ENCODE results near the gene AIF1.

Gene AIF1

GRCh38 chr6:31614684-31615578 lies at the start of gene AIF1:
Gene AIF1 (plus strand): TSS chr6:31615234. CDS start chr6:31615330, 96 bp downstream.
- Mint-ChIP-seq H3K9me3 (no peaks in the 10 kb centered on the region), H3K4me3 (peak within 1 kb of the TSS; percentile 81), H3K36me3 (ENCODE audit: low read depth) (peaks cover 9% of the 10 kb centered on the region), H3K27me3 (ENCODE audit: low read depth) (no peaks in the 10 kb centered on the region), H3K27ac (peak within 1 kb of the TSS; percentile 90), H3K4me1 (ENCODE audit: low read depth) (peaks cover 33% of the 10 kb centered on the region)
- DNase-seq (ENCODE audit: low spot score): no peak

- H3K27me3 Mint-ChIP-seq (ENCODE audit: low read depth): peaks cover 36% of the 10 kb centered on the region
Measured at GRCh38 chr6:31567531-31568370, 47.3 kb upstream of the AIF1 start.

GRCh38 chr6:31568537-31568961 lies 46.5 kb upstream of the AIF1 start:
- peaks cover 7% of the 10 kb centered on the region for H3K36me3 Mint-ChIP-seq (ENCODE audit: low read depth)
- H3K4me3 Mint-ChIP-seq: peak overlapping the region; percentile 68
- peaks cover 37% of the 10 kb centered on the region for H3K27me3 Mint-ChIP-seq (ENCODE audit: low read depth)
- H3K27ac Mint-ChIP-seq: peak overlapping the region; percentile 73
- H3K9me3 Mint-ChIP-seq: no peaks in the 10 kb centered on the region
- H3K4me1 Mint-ChIP-seq (ENCODE audit: low read depth): peaks cover 60% of the 10 kb centered on the region
- DNase-seq (ENCODE audit: low spot score): peak; percentile 88

More at GRCh38 chr6:31567531-31568370, 47.3 kb upstream of the AIF1 start:
- H3K36me3 Mint-ChIP-seq (ENCODE audit: low read depth): peaks cover 10% of the 10 kb centered on the region
- peaks cover 56% of the 10 kb centered on the region for H3K4me1 Mint-ChIP-seq (ENCODE audit: low read depth)
- no peaks in the 10 kb centered on the region for H3K9me3 Mint-ChIP-seq
- no peak for DNase-seq (ENCODE audit: low spot score)
- H3K4me3 Mint-ChIP-seq: peak overlapping the region; percentile 68
- H3K27ac Mint-ChIP-seq: peak overlapping the region; percentile 73

- peaks cover 71% of the 10 kb centered on the region for H3K4me1 Mint-ChIP-seq (ENCODE audit: low read depth)
- H3K27ac Mint-ChIP-seq: no peak overlapping the region
- peaks cover 30% of the 10 kb centered on the region for H3K27me3 Mint-ChIP-seq (ENCODE audit: low read depth)
- no peak overlapping the region for H3K4me3 Mint-ChIP-seq
- no peak for DNase-seq (ENCODE audit: low spot score)
- peaks cover 2% of the 10 kb centered on the region for H3K36me3 Mint-ChIP-seq (ENCODE audit: low read depth)
- no peaks in the 10 kb centered on the region for H3K9me3 Mint-ChIP-seq
Measured at GRCh38 chr6:31569861-31570536, 45.0 kb upstream of the AIF1 start.

- H3K27ac Mint-ChIP-seq: peak within 1 kb of the TSS; percentile 95
- peaks cover 21% of the 10 kb centered on the region for H3K36me3 Mint-ChIP-seq (ENCODE audit: low read depth)
- peaks cover 18% of the 10 kb centered on the region for H3K27me3 Mint-ChIP-seq (ENCODE audit: low read depth)
- DNase-seq (ENCODE audit: low spot score): peak; percentile 79
- no peaks in the 10 kb centered on the region for H3K9me3 Mint-ChIP-seq
- H3K4me1 Mint-ChIP-seq (ENCODE audit: low read depth): peaks cover 91% of the 10 kb centered on the region
- H3K4me3 Mint-ChIP-seq: peak within 1 kb of the TSS; percentile 94
Measured at GRCh38 chr6:31572041-31572911, 42.8 kb upstream of the AIF1 start, which contains the start of gene LTA. Gene LTA (plus strand): TSS chr6:31572289. CDS start chr6:31572743, 454 bp downstream.

GRCh38 chr6:31573239-31574105 lies 41.6 kb upstream of the AIF1 start:
- H3K36me3 Mint-ChIP-seq (ENCODE audit: low read depth): peaks cover 30% of the 10 kb centered on the region
- no peak for DNase-seq (ENCODE audit: low spot score)
- H3K4me3 Mint-ChIP-seq: peak overlapping the region; percentile 94
- H3K9me3 Mint-ChIP-seq: no peaks in the 10 kb centered on the region
- H3K27me3 Mint-ChIP-seq (ENCODE audit: low read depth): peaks cover 13% of the 10 kb centered on the region
- peaks cover 87% of the 10 kb centered on the region for H3K4me1 Mint-ChIP-seq (ENCODE audit: low read depth)
- peak overlapping the region; percentile 95 for H3K27ac Mint-ChIP-seq

- peaks cover 10% of the 10 kb centered on the region for H3K27me3 Mint-ChIP-seq (ENCODE audit: low read depth)
- H3K27ac Mint-ChIP-seq: peak overlapping the region; percentile 87
- H3K4me3 Mint-ChIP-seq: peak overlapping the region; percentile 94
- peak; percentile 56 for DNase-seq (ENCODE audit: low spot score)
- no peaks in the 10 kb centered on the region for H3K9me3 Mint-ChIP-seq
- H3K36me3 Mint-ChIP-seq (ENCODE audit: low read depth): peaks cover 39% of the 10 kb centered on the region
- H3K4me1 Mint-ChIP-seq (ENCODE audit: low read depth): peaks cover 88% of the 10 kb centered on the region
Measured at GRCh38 chr6:31574106-31575061, 40.6 kb upstream of the AIF1 start.

- Mint-ChIP-seq H3K36me3 (ENCODE audit: low read depth) (peaks cover 48% of the 10 kb centered on the region), H3K4me1 (ENCODE audit: low read depth) (peaks cover 84% of the 10 kb centered on the region), H3K27ac (peak within 1 kb of the TSS; percentile 87), H3K27me3 (ENCODE audit: low read depth) (peaks cover 9% of the 10 kb centered on the region), H3K4me3 (peak within 1 kb of the TSS; percentile 94), H3K9me3 (no peaks in the 10 kb centered on the region)
- peak; percentile 84 for DNase-seq (ENCODE audit: low spot score)
Measured at GRCh38 chr6:31575335-31575901, 39.6 kb upstream of the AIF1 start, which contains the start of gene TNF. Gene TNF (plus strand): TSS chr6:31575565. CDS start chr6:31575742, 177 bp downstream.

GRCh38 chr6:31575952-31576685 lies 38.9 kb upstream of the AIF1 start:
- Mint-ChIP-seq H3K27me3 (ENCODE audit: low read depth) (peaks cover 8% of the 10 kb centered on the region), H3K36me3 (ENCODE audit: low read depth) (peaks cover 54% of the 10 kb centered on the region), H3K4me3 (peak overlapping the region; percentile 94), H3K9me3 (no peaks in the 10 kb centered on the region), H3K27ac (peak overlapping the region; percentile 87), H3K4me1 (ENCODE audit: low read depth) (peaks cover 83% of the 10 kb centered on the region)
- no peak for DNase-seq (ENCODE audit: low spot score)

GRCh38 chr6:31576897-31577578 lies 38.0 kb upstream of the AIF1 start:
- DNase-seq (ENCODE audit: low spot score): no peak
- H3K9me3 Mint-ChIP-seq: no peaks in the 10 kb centered on the region
- H3K27ac Mint-ChIP-seq: peak overlapping the region; percentile 87
- peaks cover 63% of the 10 kb centered on the region for H3K36me3 Mint-ChIP-seq (ENCODE audit: low read depth)
- peaks cover 79% of the 10 kb centered on the region for H3K4me1 Mint-ChIP-seq (ENCODE audit: low read depth)
- peak overlapping the region; percentile 94 for H3K4me3 Mint-ChIP-seq
- peaks cover 8% of the 10 kb centered on the region for H3K27me3 Mint-ChIP-seq (ENCODE audit: low read depth)
